Measurements from ENCODE around the gene ING3. TPM values are rescaled to one million over a fixed set of nuclear protein-coding genes. Genes with fewer than 3 reads are reported as not detected.
A peak's percentile ranks its signal among the peaks of the same experiment; 100 is the strongest.

ING3 gene
- total RNA-seq, 1 donor from 2014 or later = 19.4 TPM

DNA sequence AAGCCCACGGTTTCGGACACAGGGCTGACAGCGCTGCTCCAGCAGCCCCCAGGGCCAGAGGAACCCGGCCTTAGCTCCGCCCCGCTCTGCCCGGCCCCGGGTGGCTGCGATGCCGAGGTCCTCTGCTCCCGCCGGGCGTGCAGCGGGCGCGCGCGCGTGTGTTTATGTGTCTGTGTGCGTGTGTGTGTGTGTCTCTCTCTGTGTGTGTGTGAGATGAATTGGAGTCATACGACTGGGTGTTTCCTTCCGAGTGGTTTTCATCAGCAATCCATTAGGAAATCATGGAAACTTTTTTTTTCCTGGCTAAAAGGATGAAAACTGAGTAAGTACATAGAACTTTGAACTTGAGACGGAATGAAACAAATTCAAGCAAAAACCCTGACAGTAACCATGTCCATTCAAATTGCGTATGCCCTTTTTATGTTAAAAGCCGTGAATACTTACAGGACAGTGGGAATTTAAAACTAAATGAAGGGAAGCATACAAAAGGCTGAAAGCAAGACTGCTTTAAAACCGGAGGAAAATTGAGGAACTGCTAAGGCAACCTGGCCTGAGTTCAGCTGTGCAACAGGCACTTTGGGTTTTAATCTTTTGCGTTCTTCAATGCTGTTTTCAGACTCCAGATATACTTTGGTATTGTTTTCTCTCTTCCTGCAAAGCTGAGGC lies 38.1 kb downstream of the ING3 start, which contains the start of gene CPED1:
Gene CPED1, plus strand, starts transcription at position 121 of the 666 bp plus-strand sequence. CDS start 911 bp downstream, outside the sequence.
- DNase-seq (ENCODE audit: low read depth) = peak; percentile 85

DNA sequence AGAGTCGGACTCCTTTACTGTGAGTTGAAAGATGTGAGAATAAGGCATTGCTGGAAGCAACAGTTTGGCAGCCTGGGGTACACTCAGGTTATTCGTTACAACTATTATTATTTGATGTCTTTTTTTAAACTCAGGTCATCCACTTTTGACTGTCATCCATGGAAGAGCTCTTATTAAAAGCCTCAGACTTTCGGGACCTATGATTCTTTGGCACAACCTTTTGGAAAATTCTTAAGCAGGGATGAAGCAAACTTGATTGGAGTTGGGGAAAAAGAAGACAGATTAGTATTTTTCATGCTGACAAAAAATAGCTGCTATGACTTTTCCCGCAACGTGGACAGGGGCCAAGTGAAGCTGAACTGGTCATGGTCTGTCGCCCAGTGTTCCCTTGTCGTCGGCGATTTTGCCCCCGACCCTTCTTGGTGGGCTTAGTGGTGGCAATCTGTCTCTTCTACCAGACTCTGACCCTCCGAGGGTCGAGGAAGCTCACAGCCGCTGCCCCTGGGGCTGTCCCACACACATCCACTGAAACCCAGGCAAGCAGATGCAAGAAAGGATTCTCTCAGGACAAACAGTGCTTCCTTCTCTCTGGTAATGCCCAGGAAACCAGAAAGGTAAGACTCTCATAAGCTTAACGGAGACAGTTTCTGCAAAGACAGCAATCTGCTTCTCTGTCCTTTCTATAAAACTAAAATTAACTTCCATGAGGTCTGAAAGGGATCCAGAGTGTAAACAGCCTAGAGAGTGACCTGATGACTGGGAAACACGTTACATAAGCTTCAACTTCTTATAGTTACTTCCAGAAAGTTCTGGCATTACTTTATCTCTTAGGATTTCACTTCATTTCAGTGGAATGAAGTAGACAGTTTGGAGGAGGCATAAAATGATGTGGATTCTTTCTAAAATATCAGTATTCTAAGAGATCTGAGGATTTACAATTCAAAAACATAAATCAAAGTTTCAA lies 39.0 kb downstream of the ING3 start:
- peak; percentile 60 for DNase-seq (ENCODE audit: low read depth)

DNA sequence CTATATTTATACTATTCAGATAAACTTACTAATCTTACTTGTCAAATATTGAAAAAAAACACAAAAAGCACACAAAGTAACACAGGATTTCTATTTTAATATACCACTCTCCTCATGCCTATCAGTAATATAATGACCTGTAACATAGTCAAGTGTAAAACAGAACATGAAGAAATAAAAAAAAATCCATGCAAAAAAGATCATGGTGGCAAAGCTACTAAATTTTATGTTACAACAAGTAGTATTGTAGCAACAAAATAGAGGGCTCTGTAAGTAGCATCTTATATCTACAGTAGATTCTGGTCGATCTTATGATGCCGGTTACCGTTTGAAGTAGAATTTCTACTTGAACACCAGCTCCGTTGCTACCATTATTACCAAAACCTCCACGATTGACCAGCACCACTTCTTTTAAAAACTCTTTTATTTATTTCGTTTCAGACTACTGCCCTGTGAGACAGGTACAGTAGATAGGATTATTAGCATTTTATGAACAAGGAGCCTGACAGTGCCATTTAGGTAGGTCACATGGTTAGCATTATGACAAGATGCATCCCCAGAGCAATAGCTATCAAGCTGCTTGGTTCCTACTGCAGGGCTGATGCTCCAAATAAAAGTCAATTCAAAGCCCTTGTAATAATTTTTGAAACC lies 40.0 kb downstream of the ING3 start:
- no peak for DNase-seq (ENCODE audit: low read depth)

- DNase-seq (ENCODE audit: low read depth) = no peak
Observed at GRCh38 chr7:120991161-120991560, 40.6 kb downstream of the ING3 start.

DNA sequence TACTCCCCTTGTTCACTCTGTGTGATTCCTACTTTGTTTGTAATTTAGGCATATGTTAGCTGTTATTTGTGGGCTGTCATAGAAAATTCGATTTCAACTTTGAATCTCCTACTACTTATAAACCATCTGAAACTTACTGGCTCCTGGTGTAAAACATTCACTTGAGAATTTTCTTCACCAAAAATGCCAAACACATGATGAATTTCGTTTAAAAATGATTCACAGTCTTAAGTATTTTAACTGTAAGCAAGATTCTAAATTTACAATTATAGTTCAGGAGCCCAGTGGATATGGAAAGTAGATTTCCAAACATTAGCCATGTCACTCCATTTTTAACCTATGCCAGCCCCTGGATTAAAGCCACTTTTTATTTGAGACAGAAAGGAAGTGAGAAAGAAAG lies 41.0 kb downstream of the ING3 start:
- no peak for DNase-seq (ENCODE audit: low read depth)

- DNase-seq (ENCODE audit: low read depth) = no peak
Observed at GRCh38 chr7:120992272-120992964, 41.8 kb downstream of the ING3 start.

- no peak for DNase-seq (ENCODE audit: low read depth)
Observed at GRCh38 chr7:120992965-120993494, 42.5 kb downstream of the ING3 start.

DNA sequence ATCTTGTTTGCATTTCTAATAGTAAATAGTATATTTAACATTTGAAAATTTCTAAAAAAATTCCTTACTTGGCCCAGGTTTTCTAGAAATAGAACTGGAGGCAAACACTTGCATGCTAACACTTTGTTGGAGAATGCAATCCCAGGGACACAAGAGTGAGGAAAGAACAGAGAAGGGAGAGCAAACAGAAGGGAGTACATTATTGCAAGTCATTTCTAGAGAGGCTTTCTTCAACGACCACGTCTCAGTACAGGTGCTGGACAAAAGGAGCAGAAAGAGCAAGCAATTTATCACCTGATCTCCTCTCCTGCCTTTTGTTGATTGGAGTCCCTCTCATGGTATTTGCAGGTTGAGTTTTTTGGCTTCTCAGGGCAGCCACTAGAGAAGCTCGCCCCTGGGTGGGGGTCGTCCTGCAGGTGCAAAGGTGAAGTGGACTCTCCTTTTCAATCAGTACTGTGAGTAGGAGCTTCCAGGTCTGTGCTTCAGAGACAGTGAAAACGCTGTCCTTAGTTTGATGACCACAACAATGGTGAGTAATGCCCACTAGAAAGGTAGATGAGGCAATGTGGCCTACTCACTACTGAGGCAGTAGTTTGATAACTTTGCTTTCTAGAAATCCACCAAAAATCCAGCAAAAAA lies 43.1 kb downstream of the ING3 start:
- no peak for DNase-seq (ENCODE audit: low read depth)

- no peak for DNase-seq (ENCODE audit: low read depth)
Observed at GRCh38 chr7:120994512-120995410, 44.2 kb downstream of the ING3 start.

- DNase-seq (ENCODE audit: low read depth) = no peak
Observed at GRCh38 chr7:120995654-120996053, 45.1 kb downstream of the ING3 start.

GRCh38 chr7:120996333-120996987 lies 45.9 kb downstream of the ING3 start:
- DNase-seq (ENCODE audit: low read depth) = peak; percentile 89

DNA sequence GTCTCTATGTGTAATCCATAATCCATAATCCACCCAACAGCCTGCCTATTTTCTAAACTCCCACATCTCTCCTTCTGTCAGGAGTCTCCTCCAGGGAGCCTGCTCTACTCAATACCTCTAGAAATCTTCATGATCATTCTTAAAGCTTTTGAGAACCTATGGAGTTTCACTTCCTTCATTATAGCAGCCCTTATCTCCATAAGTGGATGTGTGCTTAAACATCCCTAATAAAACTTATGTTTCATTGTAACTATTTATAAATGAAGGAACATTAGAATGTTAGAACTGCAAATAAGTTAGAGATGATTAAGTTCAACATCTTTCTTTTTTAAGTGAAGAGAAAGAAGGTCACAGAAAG lies 46.4 kb downstream of the ING3 start:
- no peak for DNase-seq (ENCODE audit: low read depth)

GRCh38 chr7:120997882-120998474 lies 47.4 kb downstream of the ING3 start:
- no peak for DNase-seq (ENCODE audit: low read depth)

- no peak for DNase-seq (ENCODE audit: low read depth)
Observed at GRCh38 chr7:120998520-120998919, 47.9 kb downstream of the ING3 start.

DNA sequence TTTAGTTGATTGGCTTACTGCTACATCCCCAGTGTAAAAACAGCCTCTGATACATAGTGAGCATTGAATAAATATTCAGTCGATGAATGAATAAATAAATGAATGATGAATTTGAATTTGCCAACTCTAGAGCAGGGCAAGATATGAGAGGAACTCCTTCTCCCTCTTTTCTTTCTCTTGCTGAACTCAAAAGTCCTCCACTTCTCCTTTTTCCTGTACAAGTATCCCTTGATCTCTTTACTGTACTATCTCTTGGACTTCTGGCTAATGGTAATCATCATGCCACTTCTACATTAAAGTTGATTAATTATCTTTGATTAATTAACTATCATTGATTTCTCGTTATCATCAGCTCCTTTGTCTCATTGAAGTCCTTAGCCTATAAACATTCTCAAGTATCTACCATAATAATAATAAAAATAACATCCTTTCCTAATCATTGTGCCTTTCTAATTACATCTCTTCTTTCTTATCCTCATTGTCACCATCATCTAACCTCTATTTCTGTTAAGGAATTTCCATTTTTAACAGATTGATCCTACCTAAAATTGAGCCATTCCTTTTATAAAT lies 48.5 kb downstream of the ING3 start:
- DNase-seq (ENCODE audit: low read depth) = no peak

GRCh38 chr7:121000081-121000983 lies 49.8 kb downstream of the ING3 start:
- DNase-seq (ENCODE audit: low read depth) = peak; percentile 74

Measured in myocyte (in vitro differentiated cells).